Stimulated activated naive CD8-positive, alpha-beta T cell treated with anti-CD3 and anti-CD28 coated beads, Interleukin-15, amount 100 ng/mL, for 72 hours (primary cell): Measurements from ENCODE around the gene INHBC.
"Not testable (repeated sequence)": the region's sequence is repeated elsewhere in the genome, so short reads cannot be mapped to it uniquely, and the experiment has no call there.

Source experiments
- ATAC-seq: fragments of 150-1000 bp; cut with Tn5 transposase; 2 replicates; pipeline ENCODE4 v1.10.0; 2021; ENCODE audit warnings: mild to moderate bottlenecking, moderate library complexity
- DNase-seq, 2 donors: peaks; one replicate each; pipeline ENCODE4 v3.0.0; 2021 to 2022
- H3K27ac Mint-ChIP-seq, 2 donors: one replicate each; pipeline ENCODE4 v1.8.0; 2022; ENCODE audit warnings: mild to moderate bottlenecking in 2 of 2, mixed read lengths in 2 of 2, moderate library complexity in 2 of 2
- H3K27me3 Mint-ChIP-seq: one replicate; pipeline ENCODE4 v1.8.0; 2022; ENCODE audit warnings: mixed read lengths
- H3K4me1 Mint-ChIP-seq: one replicate; pipeline ENCODE4 v1.8.0; 2022; ENCODE audit warnings: mild to moderate bottlenecking, mixed read lengths
- H3K4me3 Mint-ChIP-seq, 2 donors: one replicate each; pipeline ENCODE4 v1.8.0; 2022; ENCODE audit warnings: mild to moderate bottlenecking in 2 of 2, mixed read lengths in 2 of 2, moderate library complexity in 1 of 2
- H3K9me3 Mint-ChIP-seq, 2 donors: one replicate each; pipeline ENCODE4 v1.8.0; 2022; ENCODE audit warnings: mixed read lengths in 2 of 2

Gene INHBC

GRCh38 chr12:57416039-57416996 is 18.3 kb upstream of the INHBC start:
- Mint-ChIP-seq H3K4me3 (no peak overlapping the region), H3K27me3 (no peaks in the 10 kb centered on the region), H3K27ac (peak overlapping the region in 1 of 2 donors; percentile 53), H3K4me1 (peaks cover 34% of the 10 kb centered on the region), H3K9me3 (no peaks in the 10 kb centered on the region)
- ATAC-seq (no peak), DNase-seq (no peak)

DNA sequence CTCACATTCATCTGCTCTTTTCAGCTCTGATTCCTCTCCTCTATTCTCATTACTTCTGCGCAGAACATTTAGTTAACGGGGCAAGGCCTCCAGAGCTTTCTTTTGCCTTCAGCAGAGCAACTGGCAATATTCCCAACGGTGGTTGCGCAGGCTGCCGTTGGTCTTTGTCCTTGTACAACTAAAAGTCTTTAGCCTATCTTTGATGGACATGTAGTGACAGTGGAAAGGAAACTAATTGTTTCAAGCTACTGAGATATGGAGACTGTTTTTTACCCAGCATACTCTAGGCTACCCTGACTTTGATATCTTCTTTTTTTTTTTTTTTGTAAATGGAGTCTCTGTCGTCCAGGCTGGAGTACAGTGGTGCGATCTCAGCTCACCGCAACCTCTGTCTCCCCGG is 16.3 kb upstream of the INHBC start:
- DNase-seq (no peak), ATAC-seq (no peak)
- Mint-ChIP-seq H3K4me1 (peaks cover 23% of the 10 kb centered on the region), H3K27me3 (no peaks in the 10 kb centered on the region), H3K9me3 (no peaks in the 10 kb centered on the region), H3K27ac (no peak overlapping the region), H3K4me3 (no peak overlapping the region)

DNA sequence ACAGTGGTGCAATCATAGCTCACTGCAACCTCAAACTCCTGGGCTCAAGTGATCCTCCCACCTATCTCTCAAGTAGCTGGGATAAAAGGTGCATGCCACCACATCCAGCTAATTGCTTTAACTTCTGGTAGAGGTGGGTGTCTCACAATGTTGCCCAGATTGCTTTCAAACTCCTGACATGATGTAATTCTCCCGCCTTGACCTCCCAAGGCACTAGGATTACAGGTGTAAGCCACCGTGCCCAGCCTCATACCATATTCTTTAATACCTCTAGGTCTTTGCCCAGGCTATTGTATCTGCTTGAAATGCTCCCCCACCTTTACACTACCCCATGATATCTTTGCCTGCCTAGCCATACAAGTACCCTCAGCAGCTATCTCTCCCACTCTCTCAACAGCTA is 15.1 kb upstream of the INHBC start:
- peaks cover 26% of the 10 kb centered on the region for H3K4me1 Mint-ChIP-seq
- no peak for ATAC-seq

DNA sequence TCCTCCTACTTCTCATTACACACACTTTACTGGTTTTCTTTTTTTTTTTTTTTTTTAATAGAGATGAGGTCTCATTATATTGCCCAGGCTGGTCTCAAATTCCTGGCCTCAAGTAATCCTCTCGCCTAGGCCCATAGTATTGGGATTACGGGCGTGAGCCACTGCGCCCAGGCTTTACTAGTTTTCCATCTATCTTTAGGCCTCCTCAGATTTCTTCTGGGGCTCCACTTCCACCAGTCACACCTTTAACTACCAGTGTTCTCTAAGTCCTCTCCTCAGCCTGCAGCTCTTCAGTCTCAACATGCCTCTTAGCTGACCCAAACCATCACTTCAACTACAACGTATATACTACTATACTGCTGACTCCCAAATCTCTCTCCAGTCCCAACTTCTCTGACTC is 14.1 kb upstream of the INHBC start:
- H3K4me1 Mint-ChIP-seq = peaks cover 23% of the 10 kb centered on the region
- no peak overlapping the region for H3K27ac Mint-ChIP-seq
- no peak overlapping the region for H3K4me3 Mint-ChIP-seq
- no peak for DNase-seq
- H3K27me3 Mint-ChIP-seq = no peaks in the 10 kb centered on the region
- ATAC-seq = no peak
- no peaks in the 10 kb centered on the region for H3K9me3 Mint-ChIP-seq

More for the DNA sequence above, 15.1 kb upstream of the INHBC start:
- H3K4me3 Mint-ChIP-seq = no peak overlapping the region
- H3K9me3 Mint-ChIP-seq = no peaks in the 10 kb centered on the region
- DNase-seq = no peak
- H3K27me3 Mint-ChIP-seq = no peaks in the 10 kb centered on the region
- H3K27ac Mint-ChIP-seq = no peak overlapping the region

GRCh38 chr12:57426948-57427347 is 7.6 kb upstream of the INHBC start:
- not testable (repeated sequence) for DNase-seq, H3K4me3 Mint-ChIP-seq, H3K27ac Mint-ChIP-seq, H3K9me3 Mint-ChIP-seq, ATAC-seq, H3K27me3 Mint-ChIP-seq
- peaks cover 38% of the 10 kb centered on the region for H3K4me1 Mint-ChIP-seq

GRCh38 chr12:57428965-57429364 is 5.6 kb upstream of the INHBC start:
- ATAC-seq (no peak), DNase-seq (no peak)
- Mint-ChIP-seq H3K27ac (peak overlapping the region; percentile 80 to 94), H3K4me3 (peak overlapping the region; percentile 80 to 88), H3K4me1 (peaks cover 42% of the 10 kb centered on the region), H3K9me3 (no peaks in the 10 kb centered on the region), H3K27me3 (no peaks in the 10 kb centered on the region)

DNA sequence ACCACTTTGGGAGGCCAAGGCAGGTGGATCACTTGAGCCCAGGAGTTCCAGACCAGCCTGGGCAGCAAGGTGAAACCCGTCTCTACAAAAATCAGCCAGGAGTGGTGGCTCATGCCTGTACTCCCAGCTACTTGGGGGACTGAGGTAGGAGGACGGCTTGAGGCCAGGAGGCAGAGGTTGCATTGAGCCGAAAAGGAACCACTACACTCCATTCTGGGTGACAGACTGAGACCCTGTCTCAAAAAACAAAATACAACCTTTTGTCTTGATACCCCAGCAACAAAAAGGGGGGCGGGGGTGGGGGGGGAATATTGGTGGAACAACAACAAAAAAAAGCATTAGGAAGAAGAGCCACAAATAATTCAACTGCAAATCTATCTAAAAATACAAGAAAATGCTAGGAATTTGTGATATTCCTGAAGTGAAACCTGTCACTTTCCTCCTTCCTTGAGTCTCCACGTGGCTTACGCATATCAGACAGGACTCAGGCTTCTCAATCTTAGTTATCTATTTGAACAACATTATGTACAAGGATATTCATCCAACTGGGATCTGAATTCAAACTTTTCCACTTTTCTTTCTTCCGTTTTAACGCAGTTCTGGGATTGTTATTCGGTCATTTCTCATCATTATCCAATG is 5.0 kb upstream of the INHBC start:
- no peaks in the 10 kb centered on the region for H3K9me3 Mint-ChIP-seq
- DNase-seq (no peak), ATAC-seq (no peak)
- H3K27me3 Mint-ChIP-seq = no peaks in the 10 kb centered on the region
- H3K27ac Mint-ChIP-seq = peak overlapping the region; percentile 97
- peak overlapping the region; percentile 80 to 88 for H3K4me3 Mint-ChIP-seq
- H3K4me1 Mint-ChIP-seq = peaks cover 39% of the 10 kb centered on the region

DNA sequence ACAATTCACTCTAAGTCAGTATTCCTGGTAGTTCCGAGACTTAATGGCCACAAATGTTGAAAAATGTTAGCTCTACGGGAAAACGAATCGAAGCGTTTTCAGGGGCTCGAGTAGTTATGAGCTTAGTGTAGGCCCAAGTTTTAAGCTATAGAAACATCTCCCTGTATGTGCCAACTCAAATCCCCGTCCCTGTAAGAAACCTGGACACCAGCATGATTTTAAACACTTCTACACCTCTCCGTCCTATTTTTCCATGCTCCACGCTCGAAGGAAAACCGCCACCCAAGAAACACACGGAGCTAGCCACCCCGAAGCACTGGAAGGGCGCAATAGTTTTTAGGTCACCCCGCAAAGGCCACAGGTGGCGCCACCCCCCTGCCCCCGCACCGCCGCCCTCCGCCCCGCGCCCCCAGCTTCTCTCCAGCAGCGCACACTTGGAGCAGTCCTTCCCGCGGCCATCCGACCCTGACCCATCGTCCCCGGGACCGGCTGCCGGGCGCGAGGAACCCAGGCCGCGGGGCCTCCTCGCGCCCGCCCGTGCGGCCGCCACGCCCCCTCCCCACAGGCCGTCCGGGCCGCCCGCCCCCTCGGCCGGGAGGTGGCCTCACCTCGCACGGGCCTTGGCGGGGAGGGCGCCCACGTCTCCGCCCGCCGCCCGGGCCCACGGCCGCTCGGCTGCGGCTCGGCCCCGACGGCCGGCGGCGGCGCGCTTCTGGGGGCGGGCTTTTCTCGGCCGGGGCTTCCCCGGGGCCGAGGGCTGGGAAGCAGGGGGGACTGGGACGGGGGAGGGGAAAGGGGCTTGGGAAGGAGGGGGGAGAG is 4.3 kb upstream of the INHBC start:
- Mint-ChIP-seq H3K27ac (peak overlapping the region; percentile 99), H3K4me1 (peaks cover 42% of the 10 kb centered on the region), H3K4me3 (peak overlapping the region; percentile 91 to 93), H3K9me3 (no peaks in the 10 kb centered on the region), H3K27me3 (no peaks in the 10 kb centered on the region)
- DNase-seq (peak in 1 of 2 donors; percentile 70), ATAC-seq (peak; percentile 78)

DNA sequence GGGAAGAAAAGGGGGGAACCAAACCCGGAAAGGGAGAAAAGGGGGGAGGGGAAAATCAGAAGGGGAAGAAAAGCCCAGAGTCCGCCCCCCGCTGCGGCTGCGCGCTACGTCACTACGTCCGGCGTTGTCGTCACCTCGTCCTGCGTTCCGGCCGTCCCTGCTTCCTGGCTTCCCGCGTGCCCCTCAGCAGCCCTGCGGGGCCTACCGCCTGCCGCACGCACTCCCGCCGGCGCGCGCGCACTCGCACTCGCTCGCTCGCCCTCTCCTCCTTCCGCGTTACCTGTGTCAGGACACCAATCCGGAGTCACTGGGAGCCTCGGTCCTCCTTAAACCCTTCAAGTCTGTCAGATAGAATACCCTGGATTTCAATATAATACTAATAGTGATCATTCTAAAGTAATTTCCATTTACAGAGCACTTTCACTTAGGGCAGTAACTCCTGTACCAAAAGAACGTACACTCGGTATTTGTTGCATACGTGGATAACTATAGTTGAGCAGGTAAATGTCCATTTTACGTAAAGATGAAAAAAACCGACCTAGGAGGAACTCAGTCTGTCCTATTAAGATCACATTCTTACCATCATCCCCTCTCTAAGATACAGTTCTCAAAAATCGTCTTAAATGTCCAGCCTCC is 3.5 kb upstream of the INHBC start, which contains the start of gene R3HDM2:
TSS of gene R3HDM2 (minus strand) at position 113 of the 636 bp plus-strand sequence. CDS start 120,615 bp downstream, outside the sequence.
- Mint-ChIP-seq H3K27me3 (no peaks in the 10 kb centered on the region), H3K4me3 (peak within 1 kb of the TSS; percentile 91 to 93), H3K27ac (peak within 1 kb of the TSS; percentile 99), H3K4me1 (peaks cover 47% of the 10 kb centered on the region), H3K9me3 (no peaks in the 10 kb centered on the region)
- ATAC-seq (peak; percentile 97), DNase-seq (peak; percentile 91 to 96)

DNA sequence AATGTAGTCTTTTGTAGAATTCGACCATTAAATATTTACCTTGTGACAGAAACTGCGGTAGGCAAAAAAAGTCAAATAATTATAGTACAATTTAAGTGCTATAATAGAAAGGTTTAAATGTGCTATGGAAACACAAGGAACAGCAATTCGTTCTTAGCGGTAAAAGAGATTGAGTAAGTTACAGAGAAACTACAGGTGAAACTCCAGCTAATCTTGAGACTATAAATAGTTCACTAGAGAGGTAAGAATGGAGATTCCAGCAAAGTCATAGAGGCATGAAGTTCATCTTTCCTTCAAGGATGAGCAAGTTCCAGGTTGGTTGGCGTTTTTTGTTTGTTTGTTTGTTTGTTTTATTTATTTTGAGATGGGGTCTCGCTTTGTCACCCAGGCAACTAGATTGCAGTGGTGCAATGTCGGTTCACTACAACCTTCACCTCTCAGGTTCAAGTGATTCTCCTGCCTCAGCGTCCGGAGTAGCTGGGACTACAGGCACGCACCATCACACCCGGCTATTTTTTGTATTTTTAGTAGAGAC is 2.9 kb upstream of the INHBC start:
- peak overlapping the region; percentile 91 to 93 for H3K4me3 Mint-ChIP-seq
- no peaks in the 10 kb centered on the region for H3K27me3 Mint-ChIP-seq
- no peak for ATAC-seq
- peak overlapping the region; percentile 99 for H3K27ac Mint-ChIP-seq
- no peak for DNase-seq
- no peaks in the 10 kb centered on the region for H3K9me3 Mint-ChIP-seq
- peaks cover 47% of the 10 kb centered on the region for H3K4me1 Mint-ChIP-seq

- ATAC-seq (no peak), DNase-seq (no peak)
- peaks cover 39% of the 10 kb centered on the region for H3K4me1 Mint-ChIP-seq
- H3K9me3 Mint-ChIP-seq = no peaks in the 10 kb centered on the region
- H3K4me3 Mint-ChIP-seq = no peak overlapping the region
- no peaks in the 10 kb centered on the region for H3K27me3 Mint-ChIP-seq
- no peak overlapping the region for H3K27ac Mint-ChIP-seq
Measured at GRCh38 chr12:57433370-57433769, 1.2 kb upstream of the INHBC start.

DNA sequence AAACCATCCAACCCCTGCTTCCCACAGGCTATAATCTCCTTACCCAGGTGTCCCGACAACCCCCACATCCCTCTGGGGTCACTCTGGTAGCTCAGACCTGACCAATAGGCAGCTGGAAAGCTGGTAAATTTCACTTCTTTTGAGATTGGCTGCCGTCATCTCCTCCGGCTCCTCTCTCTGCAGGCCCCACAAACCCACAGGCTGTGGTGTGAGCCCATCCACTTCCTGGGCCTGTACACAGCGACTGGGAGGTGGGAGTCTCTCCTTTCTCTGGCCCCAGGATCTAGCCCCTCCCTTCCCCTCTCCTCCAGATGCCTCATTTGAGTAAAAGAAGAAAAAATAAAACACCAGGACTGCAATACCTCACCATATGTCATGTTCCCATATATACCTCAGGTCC is 709 bp downstream of the INHBC start:
- H3K27ac Mint-ChIP-seq = peak overlapping the region; percentile 88 to 93
- H3K4me3 Mint-ChIP-seq = peak overlapping the region; percentile 60 to 75
- DNase-seq (peak in 1 of 2 donors; percentile 35), ATAC-seq (peak; percentile 43)
- H3K4me1 Mint-ChIP-seq = peaks cover 24% of the 10 kb centered on the region
- H3K27me3 Mint-ChIP-seq = peaks cover under 1% of the 10 kb centered on the region
- H3K9me3 Mint-ChIP-seq = no peaks in the 10 kb centered on the region

- Mint-ChIP-seq H3K9me3 (peaks cover 0 to 15% of the 10 kb centered on the region in 2 donors), H3K4me1 (peaks cover 8% of the 10 kb centered on the region), H3K27me3 (peaks cover 8% of the 10 kb centered on the region), H3K27ac (no peak overlapping the region), H3K4me3 (no peak overlapping the region)
- ATAC-seq = no peak
- no peak for DNase-seq
Measured at GRCh38 chr12:57438400-57438799, 3.8 kb downstream of the INHBC start.

DNA sequence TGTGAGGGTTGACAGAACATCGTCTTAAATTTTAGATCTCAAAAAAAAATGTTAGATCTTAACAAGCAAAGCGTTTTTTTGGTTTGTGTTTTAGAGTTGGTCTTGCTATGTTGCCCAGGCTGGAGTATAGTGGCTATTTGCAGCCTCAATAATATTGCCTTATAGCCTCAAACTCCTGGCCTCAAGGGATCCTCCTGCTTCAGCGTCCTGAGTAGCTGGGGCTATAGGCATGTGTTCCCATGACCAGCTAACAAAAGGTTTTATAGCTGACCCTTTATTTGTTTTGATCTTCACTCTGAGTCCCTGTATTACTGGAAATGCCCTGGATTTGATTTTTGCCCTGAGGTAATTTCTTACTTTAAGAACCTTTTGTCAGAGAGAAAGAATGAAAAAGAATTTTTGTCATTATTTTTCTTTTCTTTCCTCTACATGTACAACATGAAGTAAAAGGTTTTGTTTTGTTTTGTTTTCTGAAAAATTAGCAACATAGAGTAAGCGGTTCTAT is 5.2 kb downstream of the INHBC start:
- Mint-ChIP-seq H3K27me3 (peaks cover 8% of the 10 kb centered on the region), H3K27ac (no peak overlapping the region), H3K4me3 (no peak overlapping the region), H3K9me3 (peaks cover 0 to 15% of the 10 kb centered on the region in 2 donors), H3K4me1 (peaks cover 8% of the 10 kb centered on the region)
- no peak for ATAC-seq
- no peak for DNase-seq
